PC-3 (cell line): Measurements from ENCODE around the gene KRTAP13-2.

Experiments used
- CTCF ChIP-seq: fragments of 300-600 bp; sonication (generic); conservative IDR thresholded peaks from 2 replicates; pipeline ENCODE4 v1.5.1; 2017; ENCODE audit warnings: antibody characterized with exemption, low read depth, mild to moderate bottlenecking, low read length
- EZH2 ChIP-seq: fragments of 300-600 bp; sonication (generic); IDR thresholded peaks from one replicate; pipeline ENCODE4 v1.6.1; 2017; ENCODE audit warnings: antibody characterized with exemption, mild to moderate bottlenecking, low read length; ENCODE audit not compliant: unreplicated experiment
- EZH2phosphoT487 ChIP-seq: fragments of 300-600 bp; sonication (generic); IDR thresholded peaks from 2 replicates; pipeline ENCODE4 v1.6.1; 2018; ENCODE audit warnings: mild to moderate bottlenecking, antibody characterized with exemption, low read length, borderline replicate concordance

DNA sequence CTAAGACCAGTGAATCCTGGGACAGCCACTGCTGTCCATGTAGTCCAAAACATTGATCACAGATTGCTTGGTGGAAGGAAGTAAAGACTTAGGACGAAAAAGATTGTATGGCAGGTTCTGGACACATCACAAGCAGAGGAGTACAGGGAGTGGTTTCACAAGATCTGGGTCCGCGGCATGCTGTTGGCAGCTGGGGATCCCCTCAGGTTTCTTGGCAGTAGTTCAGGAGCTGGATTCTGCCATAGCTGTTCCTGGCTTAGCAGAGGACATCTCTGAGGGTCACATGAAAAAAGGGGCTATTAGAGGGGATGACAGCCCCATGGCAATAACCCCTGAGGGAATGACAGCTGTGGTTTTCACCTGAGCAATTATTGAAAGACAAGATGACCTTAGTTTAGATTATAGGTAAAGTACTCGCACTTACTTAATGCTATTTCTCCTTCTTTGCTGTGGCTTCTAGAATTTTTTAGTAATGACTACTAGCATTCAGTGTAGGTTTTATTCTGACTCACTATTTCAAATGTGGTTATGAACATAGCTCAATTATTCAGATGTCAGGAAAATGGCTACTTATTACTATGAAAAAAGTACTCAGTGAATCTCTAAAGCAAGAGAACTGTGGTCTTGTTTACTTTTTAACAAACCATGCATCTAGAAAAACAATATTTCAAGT lies 42.7 kb downstream of the KRTAP13-2 start:
- no peak for TF ChIP-seq CTCF
- no peak for TF ChIP-seq EZH2
- no peak for TF ChIP-seq EZH2phosphoT487
